HEK293 (cell line): ENCODE measurements around the gene TRIM23.
A peak's percentile ranks its signal among the peaks of the same experiment; 100 is the strongest.

Experiments
- BCL11B ChIP-seq: fragments of 450-650 bp; formaldehyde crosslinking; IDR thresholded peaks from 2 replicates; pipeline ENCODE4 v1.5.1; 2016; ENCODE audit warnings: low read depth, missing biosample characterization, missing genetic modification characterization
- GFI1B ChIP-seq: fragments of 450-650 bp; formaldehyde crosslinking; IDR thresholded peaks from 2 replicates; pipeline ENCODE4 v1.5.1; 2016; ENCODE audit warnings: missing biosample characterization, missing genetic modification characterization
- SALL2 ChIP-seq: fragments of 450-650 bp; formaldehyde crosslinking; IDR thresholded peaks from 2 replicates; pipeline ENCODE4 v1.5.0; 2017; ENCODE audit warnings: missing biosample characterization, mild to moderate bottlenecking, missing genetic modification characterization, borderline replicate concordance
- SCRT1 ChIP-seq: fragments of 450-650 bp; formaldehyde crosslinking; IDR thresholded peaks from 2 replicates; pipeline ENCODE4 v1.5.1; 2016; ENCODE audit warnings: missing biosample characterization, missing genetic modification characterization, borderline replicate concordance
- SP2 ChIP-seq: fragments of 450-650 bp; formaldehyde crosslinking; IDR thresholded peaks from 2 replicates; pipeline ENCODE4 v1.5.1; 2016; ENCODE audit warnings: missing biosample characterization, missing genetic modification characterization
- WT1 ChIP-seq: fragments of 450-650 bp; formaldehyde crosslinking; IDR thresholded peaks from 2 replicates; pipeline ENCODE4 v1.5.1; 2016; ENCODE audit warnings: missing biosample characterization, missing genetic modification characterization
- ZBTB20 ChIP-seq: fragments of 450-650 bp; formaldehyde crosslinking; IDR thresholded peaks from 2 replicates; pipeline ENCODE4 v1.5.1; 2016; ENCODE audit warnings: missing biosample characterization, missing genetic modification characterization
- ZBTB48 ChIP-seq: fragments of 450-650 bp; formaldehyde crosslinking; IDR thresholded peaks from 2 replicates; pipeline ENCODE4 v1.5.1; 2016; ENCODE audit warnings: missing biosample characterization, missing genetic modification characterization
- ZBTB7A ChIP-seq: fragments of 450-650 bp; formaldehyde crosslinking; IDR thresholded peaks from 2 replicates; pipeline ENCODE4 v1.5.1; 2016; ENCODE audit warnings: low read depth, missing biosample characterization, missing genetic modification characterization
- ZBTB8A ChIP-seq: fragments of 450-650 bp; formaldehyde crosslinking; IDR thresholded peaks from 2 replicates; pipeline ENCODE4 v1.5.1; 2016; ENCODE audit warnings: missing biosample characterization, missing genetic modification characterization
- ZEB2 ChIP-seq: fragments of 450-650 bp; formaldehyde crosslinking; IDR thresholded peaks from 2 replicates; pipeline ENCODE4 v1.5.1; 2016; ENCODE audit warnings: missing biosample characterization, missing genetic modification characterization
- ZIC2 ChIP-seq: fragments of 450-650 bp; formaldehyde crosslinking; IDR thresholded peaks from 2 replicates; pipeline ENCODE4 v1.5.1; 2016; ENCODE audit warnings: missing biosample characterization, missing genetic modification characterization
- ZNF114 ChIP-seq: fragments of 450-650 bp; formaldehyde crosslinking; IDR thresholded peaks from 2 replicates; pipeline ENCODE4 v1.5.0; 2017; ENCODE audit warnings: missing biosample characterization, missing genetic modification characterization
- ZNF140 ChIP-seq: fragments of 450-650 bp; formaldehyde crosslinking; IDR thresholded peaks from 2 replicates; pipeline ENCODE4 v1.5.1; 2016; ENCODE audit warnings: missing biosample characterization, missing genetic modification characterization
- ZNF23 ChIP-seq: fragments of 450-650 bp; formaldehyde crosslinking; IDR thresholded peaks from 2 replicates; pipeline ENCODE4 v1.5.1; 2016; ENCODE audit warnings: missing biosample characterization, missing genetic modification characterization, borderline replicate concordance
- ZNF391 ChIP-seq: fragments of 450-650 bp; formaldehyde crosslinking; IDR thresholded peaks from 2 replicates; pipeline ENCODE4 v1.5.1; 2016; ENCODE audit warnings: low read depth, missing biosample characterization, missing genetic modification characterization, borderline replicate concordance
- ZNF473 ChIP-seq: fragments of 450-650 bp; formaldehyde crosslinking; IDR thresholded peaks from 2 replicates; pipeline ENCODE4 v1.5.1; 2017; ENCODE audit warnings: missing biosample characterization, missing genetic modification characterization
- ZNF48 ChIP-seq: fragments of 450-650 bp; formaldehyde crosslinking; IDR thresholded peaks from 2 replicates; pipeline ENCODE4 v1.5.1; 2016; ENCODE audit warnings: missing biosample characterization, missing genetic modification characterization
- ZNF501 ChIP-seq: fragments of 450-650 bp; formaldehyde crosslinking; IDR thresholded peaks from 2 replicates; pipeline ENCODE4 v1.5.1; 2016; ENCODE audit warnings: missing biosample characterization, missing genetic modification characterization
- ZNF585B ChIP-seq: fragments of 450-650 bp; formaldehyde crosslinking; IDR thresholded peaks from 2 replicates; pipeline ENCODE4 v1.5.1; 2016; ENCODE audit warnings: missing biosample characterization, missing genetic modification characterization
- ZSCAN23 ChIP-seq: fragments of 450-650 bp; formaldehyde crosslinking; IDR thresholded peaks from 2 replicates; pipeline ENCODE4 v1.5.1; 2016; ENCODE audit warnings: missing biosample characterization, missing genetic modification characterization
- ZSCAN30 ChIP-seq: fragments of 450-650 bp; IDR thresholded peaks from 2 replicates; pipeline ENCODE4 v1.5.1; 2018; ENCODE audit warnings: missing biosample characterization, mild to moderate bottlenecking, missing genetic modification characterization, moderate library complexity
- ZXDB ChIP-seq: fragments of 450-650 bp; formaldehyde crosslinking; IDR thresholded peaks from 2 replicates; pipeline ENCODE4 v1.5.1; 2016; ENCODE audit warnings: missing biosample characterization, missing genetic modification characterization
- TF ChIP-seq, protein P1 (sequence below): fragments of 450-650 bp; formaldehyde crosslinking; IDR thresholded peaks from 2 replicates; pipeline ENCODE4 v1.5.1; 2017; ENCODE audit warnings: missing biosample characterization, missing genetic modification characterization
- TF ChIP-seq, protein P2 (sequence below): fragments of 450-650 bp; IDR thresholded peaks from 2 replicates; pipeline ENCODE4 v1.5.1; 2018; ENCODE audit warnings: missing biosample characterization, missing genetic modification characterization
- TF ChIP-seq, protein P3 (sequence below): fragments of 450-650 bp; formaldehyde crosslinking; IDR thresholded peaks from 2 replicates; pipeline ENCODE4 v1.5.1; 2016; ENCODE audit warnings: missing biosample characterization, missing genetic modification characterization, borderline replicate concordance
- TF ChIP-seq, protein P4 (sequence below): fragments of 450-650 bp; formaldehyde crosslinking; IDR thresholded peaks from 2 replicates; pipeline ENCODE4 v1.5.1; 2017; ENCODE audit warnings: missing biosample characterization, missing genetic modification characterization
- TF ChIP-seq, protein P5 (sequence below): fragments of 450-650 bp; formaldehyde crosslinking; IDR thresholded peaks from 2 replicates; pipeline ENCODE4 v1.5.1; 2017; ENCODE audit warnings: missing biosample characterization, missing genetic modification characterization
- TF ChIP-seq, protein P6 (sequence below): fragments of 450-650 bp; formaldehyde crosslinking; IDR thresholded peaks from 2 replicates; pipeline ENCODE4; 2016; ENCODE audit warnings: missing biosample characterization, missing genetic modification characterization
- TF ChIP-seq, protein P7 (sequence below): fragments of 450-650 bp; formaldehyde crosslinking; IDR thresholded peaks from 2 replicates; pipeline ENCODE4 v1.5.1; 2016; ENCODE audit warnings: missing biosample characterization, missing genetic modification characterization

The TRIM23 gene

DNA sequence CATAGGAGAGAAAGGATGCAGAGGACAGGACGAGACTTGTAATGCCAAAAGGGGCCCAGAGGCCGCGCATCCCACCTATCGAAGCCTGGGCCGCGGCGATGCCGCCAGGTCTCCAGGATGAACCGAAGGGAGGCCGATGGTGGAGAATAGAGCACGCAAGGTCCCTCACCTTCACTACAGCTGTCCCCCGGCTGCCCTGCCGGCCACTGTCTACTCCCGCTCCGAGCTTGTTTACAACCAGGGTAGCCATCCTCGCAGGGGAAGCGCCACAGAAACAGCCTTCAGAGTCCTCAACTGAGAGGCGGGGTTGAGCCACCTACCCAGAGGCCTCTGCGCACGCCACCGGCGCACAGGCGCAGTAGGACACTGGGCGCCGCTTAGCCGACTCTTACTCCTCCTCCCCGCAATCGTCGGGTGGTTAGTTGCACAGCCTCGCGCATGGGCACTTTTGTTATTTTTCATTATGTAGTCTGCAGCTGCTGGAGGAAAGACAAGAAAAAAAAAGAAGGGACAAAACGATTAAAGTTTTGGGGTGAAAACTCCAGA, at the start of gene TRIM23 (continued):
- TF ChIP-seq, protein P1, sequence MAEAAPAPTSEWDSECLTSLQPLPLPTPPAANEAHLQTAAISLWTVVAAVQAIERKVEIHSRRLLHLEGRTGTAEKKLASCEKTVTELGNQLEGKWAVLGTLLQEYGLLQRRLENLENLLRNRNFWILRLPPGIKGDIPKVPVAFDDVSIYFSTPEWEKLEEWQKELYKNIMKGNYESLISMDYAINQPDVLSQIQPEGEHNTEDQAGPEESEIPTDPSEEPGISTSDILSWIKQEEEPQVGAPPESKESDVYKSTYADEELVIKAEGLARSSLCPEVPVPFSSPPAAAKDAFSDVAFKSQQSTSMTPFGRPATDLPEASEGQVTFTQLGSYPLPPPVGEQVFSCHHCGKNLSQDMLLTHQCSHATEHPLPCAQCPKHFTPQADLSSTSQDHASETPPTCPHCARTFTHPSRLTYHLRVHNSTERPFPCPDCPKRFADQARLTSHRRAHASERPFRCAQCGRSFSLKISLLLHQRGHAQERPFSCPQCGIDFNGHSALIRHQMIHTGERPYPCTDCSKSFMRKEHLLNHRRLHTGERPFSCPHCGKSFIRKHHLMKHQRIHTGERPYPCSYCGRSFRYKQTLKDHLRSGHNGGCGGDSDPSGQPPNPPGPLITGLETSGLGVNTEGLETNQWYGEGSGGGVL (tag by site-specific recombination), result no peak
- TF ChIP-seq, protein P2, sequence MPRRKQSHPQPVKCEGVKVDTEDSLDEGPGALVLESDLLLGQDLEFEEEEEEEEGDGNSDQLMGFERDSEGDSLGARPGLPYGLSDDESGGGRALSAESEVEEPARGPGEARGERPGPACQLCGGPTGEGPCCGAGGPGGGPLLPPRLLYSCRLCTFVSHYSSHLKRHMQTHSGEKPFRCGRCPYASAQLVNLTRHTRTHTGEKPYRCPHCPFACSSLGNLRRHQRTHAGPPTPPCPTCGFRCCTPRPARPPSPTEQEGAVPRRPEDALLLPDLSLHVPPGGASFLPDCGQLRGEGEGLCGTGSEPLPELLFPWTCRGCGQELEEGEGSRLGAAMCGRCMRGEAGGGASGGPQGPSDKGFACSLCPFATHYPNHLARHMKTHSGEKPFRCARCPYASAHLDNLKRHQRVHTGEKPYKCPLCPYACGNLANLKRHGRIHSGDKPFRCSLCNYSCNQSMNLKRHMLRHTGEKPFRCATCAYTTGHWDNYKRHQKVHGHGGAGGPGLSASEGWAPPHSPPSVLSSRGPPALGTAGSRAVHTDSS (tag by site-specific recombination), result 0 out of 2 replicates have a peak, but pooled peaks have one; percentile 5
- 0 out of 2 replicates have a peak, but pooled peaks have one; percentile 18 for TF ChIP-seq ZEB2
- TF ChIP-seq ZNF473 (tag by site-specific recombination), result no peak
- TF ChIP-seq ZNF48, result no peak
- TF ChIP-seq BCL11B (tag by site-specific recombination), result no peak
- TF ChIP-seq SALL2 (tag by site-specific recombination), result no peak
- TF ChIP-seq ZNF501 (tag by site-specific recombination), result peak; percentile 49
- TF ChIP-seq ZXDB (tag by site-specific recombination), result peak; percentile 14
- TF ChIP-seq ZSCAN30 (tag by site-specific recombination), result no peak
- no peak for TF ChIP-seq ZNF114 (tag by site-specific recombination)
- peak; percentile 64; the same call in 1 of the 2 replicates for TF ChIP-seq ZBTB20 (tag by site-specific recombination)
- TF ChIP-seq, protein P3, sequence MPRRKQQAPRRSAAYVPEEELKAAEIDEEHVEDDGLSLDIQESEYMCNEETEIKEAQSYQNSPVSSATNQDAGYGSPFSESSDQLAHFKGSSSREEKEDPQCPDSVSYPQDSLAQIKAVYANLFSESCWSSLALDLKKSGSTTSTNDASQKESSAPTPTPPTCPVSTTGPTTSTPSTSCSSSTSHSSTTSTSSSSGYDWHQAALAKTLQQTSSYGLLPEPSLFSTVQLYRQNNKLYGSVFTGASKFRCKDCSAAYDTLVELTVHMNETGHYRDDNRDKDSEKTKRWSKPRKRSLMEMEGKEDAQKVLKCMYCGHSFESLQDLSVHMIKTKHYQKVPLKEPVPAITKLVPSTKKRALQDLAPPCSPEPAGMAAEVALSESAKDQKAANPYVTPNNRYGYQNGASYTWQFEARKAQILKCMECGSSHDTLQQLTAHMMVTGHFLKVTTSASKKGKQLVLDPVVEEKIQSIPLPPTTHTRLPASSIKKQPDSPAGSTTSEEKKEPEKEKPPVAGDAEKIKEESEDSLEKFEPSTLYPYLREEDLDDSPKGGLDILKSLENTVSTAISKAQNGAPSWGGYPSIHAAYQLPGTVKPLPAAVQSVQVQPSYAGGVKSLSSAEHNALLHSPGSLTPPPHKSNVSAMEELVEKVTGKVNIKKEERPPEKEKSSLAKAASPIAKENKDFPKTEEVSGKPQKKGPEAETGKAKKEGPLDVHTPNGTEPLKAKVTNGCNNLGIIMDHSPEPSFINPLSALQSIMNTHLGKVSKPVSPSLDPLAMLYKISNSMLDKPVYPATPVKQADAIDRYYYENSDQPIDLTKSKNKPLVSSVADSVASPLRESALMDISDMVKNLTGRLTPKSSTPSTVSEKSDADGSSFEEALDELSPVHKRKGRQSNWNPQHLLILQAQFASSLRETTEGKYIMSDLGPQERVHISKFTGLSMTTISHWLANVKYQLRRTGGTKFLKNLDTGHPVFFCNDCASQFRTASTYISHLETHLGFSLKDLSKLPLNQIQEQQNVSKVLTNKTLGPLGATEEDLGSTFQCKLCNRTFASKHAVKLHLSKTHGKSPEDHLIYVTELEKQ (tag by site-specific recombination), result no peak
- TF ChIP-seq ZIC2, result no peak
- TF ChIP-seq SCRT1 (tag by site-specific recombination), result no peak
- TF ChIP-seq GFI1B (tag by site-specific recombination), result no peak
- no peak for TF ChIP-seq ZNF140 (tag by site-specific recombination)
- TF ChIP-seq ZNF391, result no peak
- peak; percentile 42 for TF ChIP-seq WT1 (tag by site-specific recombination)
- TF ChIP-seq ZNF23 (tag by site-specific recombination), result no peak
- no peak; the same call in 1 of the 2 replicates for TF ChIP-seq SP2 (tag by site-specific recombination)
- TF ChIP-seq, protein P4, sequence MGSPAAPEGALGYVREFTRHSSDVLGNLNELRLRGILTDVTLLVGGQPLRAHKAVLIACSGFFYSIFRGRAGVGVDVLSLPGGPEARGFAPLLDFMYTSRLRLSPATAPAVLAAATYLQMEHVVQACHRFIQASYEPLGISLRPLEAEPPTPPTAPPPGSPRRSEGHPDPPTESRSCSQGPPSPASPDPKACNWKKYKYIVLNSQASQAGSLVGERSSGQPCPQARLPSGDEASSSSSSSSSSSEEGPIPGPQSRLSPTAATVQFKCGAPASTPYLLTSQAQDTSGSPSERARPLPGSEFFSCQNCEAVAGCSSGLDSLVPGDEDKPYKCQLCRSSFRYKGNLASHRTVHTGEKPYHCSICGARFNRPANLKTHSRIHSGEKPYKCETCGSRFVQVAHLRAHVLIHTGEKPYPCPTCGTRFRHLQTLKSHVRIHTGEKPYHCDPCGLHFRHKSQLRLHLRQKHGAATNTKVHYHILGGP (tag by site-specific recombination), result no peak
- TF ChIP-seq ZBTB48 (tag by site-specific recombination), result no peak
- TF ChIP-seq, protein P5, sequence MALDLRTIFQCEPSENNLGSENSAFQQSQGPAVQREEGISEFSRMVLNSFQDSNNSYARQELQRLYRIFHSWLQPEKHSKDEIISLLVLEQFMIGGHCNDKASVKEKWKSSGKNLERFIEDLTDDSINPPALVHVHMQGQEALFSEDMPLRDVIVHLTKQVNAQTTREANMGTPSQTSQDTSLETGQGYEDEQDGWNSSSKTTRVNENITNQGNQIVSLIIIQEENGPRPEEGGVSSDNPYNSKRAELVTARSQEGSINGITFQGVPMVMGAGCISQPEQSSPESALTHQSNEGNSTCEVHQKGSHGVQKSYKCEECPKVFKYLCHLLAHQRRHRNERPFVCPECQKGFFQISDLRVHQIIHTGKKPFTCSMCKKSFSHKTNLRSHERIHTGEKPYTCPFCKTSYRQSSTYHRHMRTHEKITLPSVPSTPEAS, result no peak
- TF ChIP-seq ZSCAN23 (tag by site-specific recombination), result no peak
- no peak for TF ChIP-seq ZNF585B
- TF ChIP-seq, protein P6, sequence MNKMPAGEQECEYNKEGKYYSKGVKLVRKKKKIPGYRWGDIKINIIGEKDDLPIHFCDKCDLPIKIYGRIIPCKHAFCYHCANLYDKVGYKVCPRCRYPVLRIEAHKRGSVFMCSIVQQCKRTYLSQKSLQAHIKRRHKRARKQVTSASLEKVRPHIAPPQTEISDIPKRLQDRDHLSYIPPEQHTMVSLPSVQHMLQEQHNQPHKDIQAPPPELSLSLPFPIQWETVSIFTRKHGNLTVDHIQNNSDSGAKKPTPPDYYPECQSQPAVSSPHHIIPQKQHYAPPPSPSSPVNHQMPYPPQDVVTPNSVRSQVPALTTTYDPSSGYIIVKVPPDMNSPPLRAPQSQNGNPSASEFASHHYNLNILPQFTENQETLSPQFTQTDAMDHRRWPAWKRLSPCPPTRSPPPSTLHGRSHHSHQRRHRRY (tag by site-specific recombination), result no peak
- peak; percentile 56 for TF ChIP-seq ZBTB8A (tag by site-specific recombination)
- no peak for TF ChIP-seq ZBTB7A (tag by site-specific recombination)
- TF ChIP-seq, protein P7, sequence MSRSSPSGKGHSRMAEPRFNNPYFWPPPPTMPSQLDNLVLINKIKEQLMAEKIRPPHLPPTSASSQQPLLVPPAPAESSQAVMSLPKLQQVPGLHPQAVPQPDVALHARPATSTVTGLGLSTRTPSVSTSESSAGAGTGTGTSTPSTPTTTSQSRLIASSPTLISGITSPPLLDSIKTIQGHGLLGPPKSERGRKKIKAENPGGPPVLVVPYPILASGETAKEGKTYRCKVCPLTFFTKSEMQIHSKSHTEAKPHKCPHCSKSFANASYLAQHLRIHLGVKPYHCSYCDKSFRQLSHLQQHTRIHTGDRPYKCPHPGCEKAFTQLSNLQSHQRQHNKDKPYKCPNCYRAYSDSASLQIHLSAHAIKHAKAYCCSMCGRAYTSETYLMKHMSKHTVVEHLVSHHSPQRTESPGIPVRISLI, result no peak
